GM19099 (cell line): Measurements from ENCODE around the gene SACM1L.

Experiments
- POLR2A ChIP-seq: IDR thresholded peaks from 3 replicates; pipeline ENCODE4 v1.6.1; 2011; ENCODE audit warnings: low read depth; ENCODE audit not compliant: insufficient read length; ENCODE audit errors: extremely low read depth

Gene SACM1L

DNA sequence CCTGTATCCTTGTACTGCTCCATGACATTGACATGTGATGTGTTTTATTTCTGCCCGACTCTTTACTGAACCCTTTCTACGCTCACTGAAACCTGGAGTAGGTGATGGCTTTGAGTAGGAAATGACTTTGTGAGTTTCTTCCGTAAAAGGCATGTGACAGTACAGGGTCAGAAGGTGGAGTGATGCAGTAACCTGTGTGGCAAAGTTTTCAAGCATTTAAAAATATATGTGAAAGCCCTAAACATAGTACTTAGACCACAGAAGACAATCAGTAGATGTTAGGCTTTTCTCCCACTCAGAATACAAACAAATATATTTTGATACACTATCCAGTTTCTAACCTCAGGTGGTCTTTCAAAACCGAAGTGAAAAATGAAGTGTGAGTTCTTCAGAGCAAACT is 31.3 kb upstream of the SACM1L start:
- TF ChIP-seq POLR2A, result no peak

- TF ChIP-seq POLR2A, result no peak
These were observed 29.3 kb upstream of the SACM1L start for GRCh38 chr3:45659661-45660566.

DNA sequence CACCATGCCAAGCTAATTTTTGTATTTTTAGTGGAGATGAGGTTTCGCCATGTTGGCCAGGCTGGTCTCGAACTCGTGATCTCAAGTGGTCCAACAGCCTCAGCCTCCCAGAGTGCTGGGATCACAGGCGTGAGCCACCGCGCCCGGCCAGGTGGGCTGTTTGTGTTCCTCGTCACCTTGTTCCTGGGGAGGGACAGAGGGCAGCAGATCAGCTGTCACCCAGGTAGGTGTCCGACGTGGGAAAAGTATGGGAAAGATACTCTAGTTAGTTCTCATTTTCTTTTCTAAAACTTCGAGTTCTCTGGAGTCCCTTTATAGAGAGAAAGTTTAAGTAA is 28.7 kb upstream of the SACM1L start:
- TF ChIP-seq POLR2A, result no peak

- no peak for TF ChIP-seq POLR2A
These were observed 24.6 kb upstream of the SACM1L start for GRCh38 chr3:45664578-45664977.

- no peak for TF ChIP-seq POLR2A
These were observed 24.1 kb upstream of the SACM1L start for GRCh38 chr3:45665101-45665572.

DNA sequence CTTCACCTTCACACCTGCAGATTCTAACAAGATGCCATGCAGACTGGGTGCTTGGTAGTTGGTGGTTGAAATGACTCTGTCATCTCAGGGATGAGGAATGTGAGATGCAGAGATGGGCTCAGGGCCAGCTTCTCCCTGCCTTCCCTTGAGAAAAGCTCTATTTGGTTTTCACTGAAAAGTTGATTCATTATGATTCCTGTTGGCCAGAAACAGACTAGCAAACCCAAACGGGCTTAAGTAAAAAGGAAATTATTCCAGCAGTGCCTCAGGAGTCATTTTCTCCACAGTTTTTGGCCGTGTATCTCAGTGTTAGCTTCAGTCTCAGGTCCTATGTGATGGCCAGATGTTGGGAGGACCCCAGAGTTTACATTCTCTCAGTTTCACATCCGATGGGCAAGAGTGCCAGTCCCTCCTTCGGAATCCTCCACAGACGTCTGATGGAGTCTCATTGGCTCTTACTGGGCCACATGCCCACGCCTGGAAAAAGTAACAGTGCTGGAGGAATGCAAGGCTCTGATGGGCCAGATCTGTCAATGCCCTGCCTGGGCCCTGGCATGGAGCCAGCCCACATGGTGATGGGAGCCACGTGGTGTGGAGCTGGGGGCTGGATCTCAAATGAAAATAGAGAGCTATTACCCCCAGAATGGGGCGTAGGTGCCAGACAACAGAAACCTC is 22.3 kb upstream of the SACM1L start:
- no peak for TF ChIP-seq POLR2A

- no peak for TF ChIP-seq POLR2A
These were observed 21.6 kb upstream of the SACM1L start for GRCh38 chr3:45667569-45667934.

DNA sequence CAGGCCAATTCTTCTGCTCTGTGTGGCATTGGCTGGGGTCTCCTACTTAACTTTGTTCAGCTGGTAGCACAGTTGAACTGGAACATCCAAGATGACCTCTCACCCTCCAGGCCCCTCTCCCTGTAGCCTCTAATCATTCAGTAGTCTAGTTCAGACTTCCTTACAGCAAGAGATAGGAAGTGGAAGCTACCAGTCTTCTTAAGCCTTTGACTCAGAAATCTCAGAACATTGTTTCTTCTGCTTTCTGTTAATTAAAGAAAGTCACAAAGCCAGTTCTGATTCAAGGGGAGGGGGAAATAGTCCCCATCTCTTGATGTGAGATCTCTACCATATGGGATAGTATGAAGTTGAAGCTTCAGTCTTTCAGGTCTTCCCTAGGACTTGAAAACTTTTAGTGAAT is 18.8 kb upstream of the SACM1L start:
- no peak for TF ChIP-seq POLR2A

- no peak for TF ChIP-seq POLR2A
These were observed 18.2 kb upstream of the SACM1L start for GRCh38 chr3:45670991-45671390.

DNA sequence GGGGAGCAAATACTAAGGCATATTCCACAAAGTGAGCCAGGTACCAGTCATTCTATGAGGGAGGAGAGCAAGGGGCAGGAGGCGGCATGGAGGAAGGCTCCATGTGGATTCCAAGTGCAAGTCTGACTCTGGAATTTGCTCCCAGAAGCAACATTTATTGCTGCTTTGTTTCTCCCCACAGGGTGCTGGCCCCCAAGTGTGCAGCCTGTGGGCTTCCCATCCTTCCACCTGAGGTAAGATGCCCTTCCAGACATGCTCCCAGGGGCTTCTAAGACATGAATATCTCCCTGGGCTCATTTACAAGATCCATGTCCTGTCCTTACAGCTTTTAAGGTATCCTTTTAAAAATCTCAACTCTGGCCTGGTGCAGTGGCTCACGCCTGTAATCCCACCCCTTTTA is 15.9 kb upstream of the SACM1L start:
- TF ChIP-seq POLR2A, result no peak

GRCh38 chr3:45676325-45677032 is 12.7 kb upstream of the SACM1L start:
- TF ChIP-seq POLR2A, result no peak

- TF ChIP-seq POLR2A, result no peak
These were observed 12.2 kb upstream of the SACM1L start for GRCh38 chr3:45677033-45677446.

DNA sequence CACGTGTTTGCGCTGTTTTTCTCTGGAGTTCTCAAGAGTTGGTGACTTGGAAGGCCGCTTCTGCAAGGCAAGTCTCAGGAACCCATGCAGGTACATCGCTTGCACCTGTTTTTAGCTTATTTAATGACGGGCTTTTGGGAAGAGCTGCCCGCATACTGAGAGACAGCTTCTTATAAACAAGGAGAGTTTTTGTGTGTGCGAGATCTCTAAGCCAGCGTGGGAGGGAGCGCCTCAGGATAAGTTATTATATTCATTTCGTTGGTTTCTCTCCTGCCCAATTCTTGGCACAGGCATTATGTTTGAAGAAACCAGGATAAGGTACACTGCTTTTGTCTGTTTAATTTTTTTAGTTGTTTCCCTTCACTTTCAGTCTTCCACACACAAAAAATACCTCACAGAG is 11.4 kb upstream of the SACM1L start:
- no peak for TF ChIP-seq POLR2A

DNA sequence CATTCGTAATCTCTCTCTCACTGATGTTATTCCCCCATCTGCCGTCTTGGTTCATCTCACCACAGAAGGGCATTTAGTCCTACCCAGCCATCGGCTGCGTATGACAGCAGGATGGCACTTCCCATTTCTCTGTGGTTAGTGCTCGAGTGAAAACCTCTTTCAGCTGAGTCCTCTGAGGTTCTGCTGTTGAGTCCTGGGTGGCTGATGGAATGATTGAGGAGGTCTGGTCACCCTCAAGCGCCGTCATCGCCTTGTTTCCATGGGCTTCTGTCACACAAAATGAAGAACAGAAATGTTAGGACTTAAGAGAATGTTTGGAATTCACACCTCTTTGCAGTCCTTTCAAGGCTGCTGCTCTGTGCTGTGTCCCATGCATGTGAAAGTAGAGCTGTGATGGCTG is 9.4 kb upstream of the SACM1L start:
- no peak for TF ChIP-seq POLR2A

GRCh38 chr3:45681221-45681620 is 8.0 kb upstream of the SACM1L start:
- TF ChIP-seq POLR2A, result no peak

GRCh38 chr3:45681846-45682245 is 7.3 kb upstream of the SACM1L start:
- TF ChIP-seq POLR2A, result no peak

- no peak for TF ChIP-seq POLR2A
These were observed 6.9 kb upstream of the SACM1L start for GRCh38 chr3:45682311-45682710.

DNA sequence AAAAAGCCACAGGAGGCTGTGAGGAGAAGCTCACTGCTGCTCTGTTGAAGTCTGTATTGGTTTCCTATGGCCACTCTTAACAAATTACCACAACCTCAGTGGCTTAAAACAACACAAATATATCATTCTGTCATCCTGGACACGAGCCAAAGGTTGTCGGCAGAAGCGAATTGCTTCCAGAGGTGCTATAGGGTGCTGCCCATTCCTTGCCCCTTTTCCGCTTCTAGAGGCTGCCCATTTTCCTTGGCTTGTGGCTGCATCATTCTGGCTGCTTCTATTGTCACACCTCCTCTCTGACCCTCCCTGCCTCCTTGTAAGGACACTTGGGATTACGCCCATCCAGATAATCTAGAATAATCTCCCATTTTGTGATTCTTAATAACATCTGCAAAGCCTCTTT is 6.4 kb upstream of the SACM1L start:
- no peak for TF ChIP-seq POLR2A
